Neural cell (in vitro differentiated cells): ENCODE data around the gene RPL27A.

Source experiments
- CTCF ChIP-seq: fragments of 450-650 bp; IDR thresholded peaks from 2 replicates; pipeline ENCODE4 v1.5.1; 2014; ENCODE audit warnings: antibody characterized with exemption, mild to moderate bottlenecking, moderate library complexity; ENCODE audit not compliant: poor library complexity, severe bottlenecking
- EP300 ChIP-seq: fragments of 450-650 bp; conservative IDR thresholded peaks from 2 replicates; pipeline ENCODE4 v1.6.1; 2014; ENCODE audit warnings: antibody characterized with exemption, mild to moderate bottlenecking, moderate library complexity; ENCODE audit not compliant: poor library complexity, severe bottlenecking
- TAF1 ChIP-seq: IDR thresholded peaks from 2 replicates; pipeline ENCODE4 v1.6.1; 2012; ENCODE audit warnings: low read depth

DNA sequence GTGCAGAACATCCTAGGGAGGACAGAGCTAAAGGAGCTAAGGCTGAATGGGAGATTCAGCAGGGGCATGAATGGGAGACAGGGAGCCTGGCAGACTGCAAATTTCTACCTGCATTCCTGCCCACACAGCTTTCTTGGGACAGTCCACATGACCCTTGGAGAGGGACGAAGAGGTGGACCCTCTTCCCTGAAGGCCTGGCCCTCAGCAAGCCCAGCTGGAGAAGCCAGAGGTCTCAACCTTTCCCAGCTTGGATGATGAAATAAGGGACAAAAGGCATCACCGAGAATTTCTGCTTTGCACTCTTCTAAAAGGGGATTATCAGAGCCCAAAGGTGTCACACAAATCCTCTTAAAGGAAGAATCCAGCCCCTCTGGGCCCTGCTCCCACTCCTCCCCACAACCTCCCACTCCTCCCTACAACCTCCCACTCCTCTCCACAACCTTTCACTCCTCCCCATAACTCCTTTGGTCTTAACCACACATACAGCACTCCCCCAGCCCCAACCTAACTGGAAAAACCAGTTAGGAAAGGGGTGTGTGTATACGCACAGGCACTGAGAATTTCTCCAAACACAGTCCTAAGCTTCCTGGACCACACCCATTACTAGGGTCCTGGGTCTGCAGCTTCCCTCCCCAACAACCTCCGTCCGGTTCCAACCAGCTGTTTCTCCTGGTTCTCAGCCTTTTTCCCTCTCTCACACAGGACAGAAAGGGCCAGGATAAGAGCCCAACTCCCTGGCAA lies 38.4 kb downstream of the RPL27A start:
- TF ChIP-seq EP300: no peak
- TF ChIP-seq CTCF: no peak
- TF ChIP-seq TAF1: no peak
